PC-9 (cell line): Measurements from ENCODE around the gene GCNA. TPM values are rescaled to one million over a fixed set of nuclear protein-coding genes. Genes with fewer than 3 reads are reported as not detected.
"Not testable (repeated sequence)": the region's sequence is repeated elsewhere in the genome, so short reads cannot be mapped to it uniquely, and the experiment has no call there.

Experiments
- BruUV-seq: library from RNA; stranded (reverse); fragments of 400-500 nt; replicated peaks from 2 replicates; lab custom pipeline; 2021; lab: Mats Ljungman, UMichigan
- CTCF ChIA-PET: fragments of 300-600 bp; sonication (Branson Sonifier 250); formaldehyde crosslinking; loops from one replicate; lab custom pipeline; 2022; ENCODE audit warnings: antibody characterized with exemption; lab: Charles Lee
- POLR2A ChIA-PET: fragments of 300-600 bp; sonication (Branson Sonifier 250); formaldehyde crosslinking; loops from one replicate; lab custom pipeline; 2022; ENCODE audit warnings: antibody characterized with exemption; ENCODE audit not compliant: unreplicated experiment; lab: Charles Lee
- DNase-seq, 2 experiments: peaks; one replicate each; pipeline versions ENCODE4 v3.0.0 to v3.0.0-alpha.2; 2015 to 2022; ENCODE audit warnings: mixed read lengths in 1 of 2
- H2AFZ ChIP-seq: fragments of 200-600 bp; sonication (generic); 2 replicates; pipeline ENCODE4 v1.8.1; 2017; ENCODE audit warnings: antibody characterized with exemption
- H3F3A ChIP-seq: fragments of 200-600 bp; sonication (generic); 2 replicates; pipeline ENCODE4 v1.8.1; 2017; ENCODE audit warnings: antibody characterized with exemption, mild to moderate bottlenecking, low read depth; ENCODE audit not compliant: insufficient read depth
- H3K27ac ChIP-seq: fragments of 200-600 bp; sonication (generic); 2 replicates; pipeline ENCODE4 v1.6.1; 2016; ENCODE audit warnings: mixed run types
- H3K27me3 ChIP-seq: fragments of 200-600 bp; sonication (generic); 2 replicates; pipeline ENCODE4 v1.6.1; 2016; ENCODE audit warnings: low read depth, mixed run types; ENCODE audit not compliant: insufficient read depth
- H3K36me3 ChIP-seq: fragments of 200-600 bp; sonication (generic); 2 replicates; pipeline ENCODE4 v1.6.1; 2016; ENCODE audit warnings: low read depth, mixed run types
- H3K4me1 ChIP-seq: fragments of 200-600 bp; sonication (generic); replicated peaks from 2 replicates; pipeline ENCODE4 v1.6.1; 2016; ENCODE audit warnings: mixed run types; ENCODE audit not compliant: insufficient read depth
- H3K4me2 ChIP-seq: fragments of 200-600 bp; sonication (generic); 2 replicates; pipeline ENCODE4 v1.6.1; 2017; ENCODE audit warnings: mixed run types
- H3K4me3 ChIP-seq: fragments of 200-600 bp; sonication (generic); 2 replicates; pipeline ENCODE4 v1.6.1; 2016; ENCODE audit warnings: mixed run types
- H3K79me2 ChIP-seq: fragments of 200-600 bp; sonication (generic); 2 replicates; pipeline ENCODE4 v1.6.1; 2017; ENCODE audit warnings: low read depth, mixed run types
- H3K9me2 ChIP-seq: fragments of 200-600 bp; sonication (generic); 2 replicates; pipeline ENCODE4 v1.8.1; 2017; ENCODE audit warnings: mild to moderate bottlenecking; ENCODE audit not compliant: insufficient read depth
- H3K9me3 ChIP-seq: fragments of 200-600 bp; sonication (generic); 2 replicates; pipeline ENCODE4 v1.8.1; 2016; ENCODE audit warnings: low read depth; ENCODE audit not compliant: insufficient read depth
- H4K20me1 ChIP-seq: fragments of 200-600 bp; sonication (generic); 2 replicates; pipeline ENCODE4 v1.8.1; 2017; ENCODE audit not compliant: insufficient read depth
- EZH2 ChIP-seq: fragments of 200-600 bp; sonication (generic); IDR thresholded peaks from 2 replicates; pipeline ENCODE4 v1.8.0; 2017; ENCODE audit warnings: antibody characterized with exemption, low read depth
- intact Hi-C: fragments of 100-400 bp; cut with micrococcal nuclease; formaldehyde crosslinking; loops from one replicate; pipeline ENCODE4 v1.10.0; 2022; ENCODE audit not compliant: unreplicated experiment
- total RNA-seq: library from RNA; stranded (reverse); gene quantifications from 2 replicates; pipeline ENCODE4 v1.2.3, GENCODE V29; 2021
- TF ChIP-seq, protein P1 (sequence below): fragments of 200-600 bp; sonication (generic); conservative IDR thresholded peaks from 2 replicates; pipeline ENCODE4 v1.6.1; 2017; ENCODE audit warnings: mixed run types, antibody characterized with exemption, mild to moderate bottlenecking, moderate library complexity

The GCNA gene
- total RNA-seq, 1 experiment from 2014 or later = 0.48 TPM

DNA sequence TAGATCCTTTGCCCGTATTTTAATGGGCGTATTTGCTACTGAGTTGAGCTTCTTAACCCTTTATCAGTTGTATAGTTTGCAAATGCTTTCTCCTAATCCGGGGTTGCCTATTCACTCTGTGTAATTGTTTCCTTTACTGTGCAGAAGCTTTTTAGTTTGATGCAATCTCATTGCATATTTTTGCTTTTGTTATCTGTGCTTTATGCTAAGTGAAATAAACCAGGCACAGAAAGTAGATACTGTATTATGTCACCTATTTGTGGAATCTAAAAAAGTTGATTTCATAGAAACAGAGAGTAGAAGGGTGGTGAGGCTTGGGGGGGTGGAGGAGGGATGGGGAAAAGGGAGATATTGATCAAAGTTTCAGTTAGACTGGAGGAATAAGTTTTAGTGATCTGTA lies 27.7 kb upstream of the GCNA start:
- Histone ChIP-seq H3K4me1 (no peaks in the 10 kb centered on the region), H3K9me3 (no peaks in the 10 kb centered on the region), H3K36me3 (peaks cover 39% of the 10 kb centered on the region), H3K27ac (no peak overlapping the region), H2AFZ (no peak overlapping the region), H3F3A (peaks cover 11% of the 10 kb centered on the region), H4K20me1 (peaks cover 74% of the 10 kb centered on the region), H3K4me3 (no peak overlapping the region), H3K79me2 (peaks cover 50% of the 10 kb centered on the region), H3K27me3 (no peaks in the 10 kb centered on the region), H3K9me2 (no peaks in the 10 kb centered on the region), H3K4me2 (no peak overlapping the region)
- intact Hi-C loops = no loop called here
- no TSS peak for BruUV-seq
- CTCF ChIA-PET = no interaction called here
- TF ChIP-seq, protein P1, sequence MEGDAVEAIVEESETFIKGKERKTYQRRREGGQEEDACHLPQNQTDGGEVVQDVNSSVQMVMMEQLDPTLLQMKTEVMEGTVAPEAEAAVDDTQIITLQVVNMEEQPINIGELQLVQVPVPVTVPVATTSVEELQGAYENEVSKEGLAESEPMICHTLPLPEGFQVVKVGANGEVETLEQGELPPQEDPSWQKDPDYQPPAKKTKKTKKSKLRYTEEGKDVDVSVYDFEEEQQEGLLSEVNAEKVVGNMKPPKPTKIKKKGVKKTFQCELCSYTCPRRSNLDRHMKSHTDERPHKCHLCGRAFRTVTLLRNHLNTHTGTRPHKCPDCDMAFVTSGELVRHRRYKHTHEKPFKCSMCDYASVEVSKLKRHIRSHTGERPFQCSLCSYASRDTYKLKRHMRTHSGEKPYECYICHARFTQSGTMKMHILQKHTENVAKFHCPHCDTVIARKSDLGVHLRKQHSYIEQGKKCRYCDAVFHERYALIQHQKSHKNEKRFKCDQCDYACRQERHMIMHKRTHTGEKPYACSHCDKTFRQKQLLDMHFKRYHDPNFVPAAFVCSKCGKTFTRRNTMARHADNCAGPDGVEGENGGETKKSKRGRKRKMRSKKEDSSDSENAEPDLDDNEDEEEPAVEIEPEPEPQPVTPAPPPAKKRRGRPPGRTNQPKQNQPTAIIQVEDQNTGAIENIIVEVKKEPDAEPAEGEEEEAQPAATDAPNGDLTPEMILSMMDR = no peak
- TF ChIP-seq EZH2 = no peak
- POLR2A ChIA-PET = no interaction called here
- DNase-seq = no peak

DNA sequence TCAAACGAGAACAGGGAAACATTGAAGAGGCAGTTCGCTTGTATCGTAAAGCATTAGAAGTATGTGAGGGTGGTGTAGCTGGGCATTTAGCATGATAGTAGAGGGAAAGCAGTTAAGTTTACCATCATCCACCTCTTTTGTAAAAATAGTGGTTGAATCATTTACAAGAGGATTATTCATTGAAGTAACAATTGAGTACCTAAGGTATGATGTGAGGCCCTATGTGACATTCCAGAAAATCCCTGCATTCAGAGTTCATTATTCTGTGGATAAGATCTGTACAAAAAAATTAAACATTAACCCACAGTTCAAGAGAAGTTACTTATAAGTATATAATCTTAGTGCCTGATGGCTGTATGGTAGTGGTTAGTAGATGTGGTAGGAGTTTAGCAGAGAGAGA lies 22.2 kb upstream of the GCNA start:
- Histone ChIP-seq H3K4me2 (no peak overlapping the region), H4K20me1 (peaks cover 36% of the 10 kb centered on the region), H3F3A (peaks cover 3% of the 10 kb centered on the region), H3K9me3 (no peaks in the 10 kb centered on the region), H3K9me2 (no peaks in the 10 kb centered on the region), H3K4me3 (no peak overlapping the region), H3K4me1 (no peaks in the 10 kb centered on the region), H2AFZ (no peak overlapping the region), H3K27me3 (no peaks in the 10 kb centered on the region), H3K79me2 (peaks cover 4% of the 10 kb centered on the region; the same call in 1 of the 2 replicates), H3K36me3 (peaks cover 18% of the 10 kb centered on the region), H3K27ac (no peak overlapping the region)
- intact Hi-C loops = no loop called here
- no TSS peak for BruUV-seq
- DNase-seq = no peak
- TF ChIP-seq, protein P1 = no peak
- no peak for TF ChIP-seq EZH2
- ChIA-PET CTCF (no interaction called here), POLR2A (no interaction called here)

DNA sequence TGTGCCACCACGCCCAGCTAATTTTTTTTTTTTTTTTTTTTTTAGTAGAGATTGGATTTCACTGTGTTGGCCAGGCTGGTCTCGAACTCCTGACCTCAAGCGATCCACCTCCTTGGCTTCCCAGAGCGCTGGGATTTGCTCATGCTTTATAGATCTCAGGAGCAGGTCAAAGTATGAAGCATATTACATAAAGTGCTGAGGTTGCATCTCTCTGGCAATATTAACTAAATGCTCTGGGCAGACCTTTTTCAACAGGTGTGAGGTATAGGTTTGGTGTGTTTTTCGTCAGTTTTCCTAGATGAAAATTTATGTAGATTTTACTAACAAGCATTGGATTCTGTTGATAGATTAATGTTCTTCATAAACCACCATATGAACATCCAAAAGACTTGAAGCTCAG lies 19.3 kb upstream of the GCNA start:
- no peaks in the 10 kb centered on the region for H3K9me3 ChIP-seq
- ChIA-PET CTCF (no interaction called here), POLR2A (no interaction called here)
- no peaks in the 10 kb centered on the region for H3K27me3 ChIP-seq
- intact Hi-C loops = no loop called here
- no peaks in the 10 kb centered on the region for H3K9me2 ChIP-seq
- no peak overlapping the region for H2AFZ ChIP-seq
- BruUV-seq = no TSS peak
- H3K27ac ChIP-seq = no peak overlapping the region
- no peak overlapping the region for H3K4me2 ChIP-seq
- TF ChIP-seq, protein P1 = no peak
- TF ChIP-seq EZH2 = no peak
- peaks cover 6% of the 10 kb centered on the region for H3F3A ChIP-seq
- H3K4me3 ChIP-seq = no peak overlapping the region
- H3K79me2 ChIP-seq = peaks cover 7% of the 10 kb centered on the region; the same call in 1 of the 2 replicates
- no peak for DNase-seq
- H3K4me1 ChIP-seq = no peaks in the 10 kb centered on the region
- peaks cover 33% of the 10 kb centered on the region for H3K36me3 ChIP-seq
- peaks cover 36% of the 10 kb centered on the region for H4K20me1 ChIP-seq

DNA sequence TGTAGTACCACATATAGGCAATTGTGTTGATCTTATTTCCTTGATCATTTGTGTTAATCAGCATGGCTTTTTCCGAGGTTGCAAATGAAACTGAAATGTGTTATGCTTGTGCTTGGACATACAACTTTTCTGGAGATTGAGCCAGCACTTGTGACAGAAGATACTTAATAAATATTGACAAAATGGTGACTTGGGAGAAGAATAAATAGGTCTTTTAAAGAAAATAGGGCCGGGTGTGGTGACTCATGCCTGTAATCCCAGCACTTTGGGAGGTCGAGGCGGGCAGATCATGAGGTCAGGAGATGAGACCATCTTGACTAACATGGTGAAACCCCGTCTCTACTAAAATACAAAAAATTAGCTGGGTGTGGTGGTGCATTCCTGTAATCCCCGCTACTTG lies 18.5 kb upstream of the GCNA start:
- CTCF ChIA-PET, intact Hi-C loops, H3K27ac ChIP-seq, H3K4me1 ChIP-seq, H3K79me2 ChIP-seq, H2AFZ ChIP-seq, H3F3A ChIP-seq, H3K4me2 ChIP-seq, DNase-seq, H3K4me3 ChIP-seq, H3K9me2 ChIP-seq, H3K9me3 ChIP-seq, POLR2A ChIA-PET, BruUV-seq, H3K27me3 ChIP-seq: not testable (repeated sequence)
- Histone ChIP-seq H4K20me1 (peaks cover 36% of the 10 kb centered on the region), H3K36me3 (peaks cover 42% of the 10 kb centered on the region)
